Activated T-helper 2 cell treated with anti-CD3 and anti-CD28 coated beads, Interferon-gamma antibody, Interleukin-2, Interleukin-4, amounts not matched to agents 10 μg/mL and 5 μg/mL and 100 μg/mL, durations not matched to agents 14 hours and 24 hours and 36 hours (primary cell): Measurements from ENCODE around the gene DNAJC16. TPM values are rescaled to one million over a fixed set of nuclear protein-coding genes. Genes with fewer than 3 reads are reported as not detected.
"Not testable (repeated sequence)": the region's sequence is repeated elsewhere in the genome, so short reads cannot be mapped to it uniquely, and the experiment has no call there.

Experiments used
- DNase-seq: peaks from one replicate; pipeline ENCODE4 v3.0.0; 2021; ENCODE audit warnings: low spot score
- H3K27ac Mint-ChIP-seq: one replicate; pipeline ENCODE4 v1.8.0; 2021; ENCODE audit warnings: mixed read lengths
- H3K27me3 Mint-ChIP-seq: one replicate; pipeline ENCODE4 v1.8.0; 2021; ENCODE audit warnings: low read depth, mixed read lengths
- H3K36me3 Mint-ChIP-seq: one replicate; pipeline ENCODE4 v1.8.0; 2021; ENCODE audit warnings: low read depth, mixed read lengths
- H3K4me1 Mint-ChIP-seq: one replicate; pipeline ENCODE4 v1.8.0; 2021; ENCODE audit warnings: low read depth, mixed read lengths
- H3K4me3 Mint-ChIP-seq: one replicate; pipeline ENCODE4 v1.8.0; 2021; ENCODE audit warnings: low read depth, mild to moderate bottlenecking, moderate library complexity, mixed read lengths
- H3K9me3 Mint-ChIP-seq: one replicate; pipeline ENCODE4 v1.8.0; 2021; ENCODE audit warnings: mixed read lengths
- intact Hi-C: fragments of 100-400 bp; cut with micrococcal nuclease; formaldehyde crosslinking; loops from one replicate; pipeline ENCODE4 v1.15.1; 2023
- total RNA-seq: library from RNA; stranded (reverse); gene quantifications from 2 replicates; pipeline ENCODE4 v1.2.3, GENCODE V29; 2022

The DNAJC16 gene
- total RNA-seq, 1 donor from 2014 or later = 18.7 TPM

- H3K4me1 Mint-ChIP-seq = peaks cover 11% of the 10 kb centered on the region
- H3K36me3 Mint-ChIP-seq = peaks cover 38% of the 10 kb centered on the region
- H3K27me3 Mint-ChIP-seq, intact Hi-C loops, DNase-seq, H3K9me3 Mint-ChIP-seq, H3K27ac Mint-ChIP-seq, H3K4me3 Mint-ChIP-seq: not testable (repeated sequence)
Measured at GRCh38 chr1:15491010-15491409, 35.6 kb upstream of the DNAJC16 start.

GRCh38 chr1:15492596-15492995, 34.1 kb upstream of the DNAJC16 start:
- intact Hi-C loops = no loop called here
- Mint-ChIP-seq H3K4me1 (peaks cover 11% of the 10 kb centered on the region), H3K4me3 (no peak overlapping the region), H3K27ac (no peak overlapping the region), H3K27me3 (no peaks in the 10 kb centered on the region), H3K36me3 (peaks cover 43% of the 10 kb centered on the region), H3K9me3 (no peaks in the 10 kb centered on the region)
- no peak for DNase-seq

GRCh38 chr1:15493869-15494390, 32.7 kb upstream of the DNAJC16 start:
- H3K27ac Mint-ChIP-seq = no peak overlapping the region
- intact Hi-C loops = no loop called here
- no peak for DNase-seq
- no peaks in the 10 kb centered on the region for H3K9me3 Mint-ChIP-seq
- peaks cover 11% of the 10 kb centered on the region for H3K4me1 Mint-ChIP-seq
- H3K4me3 Mint-ChIP-seq = no peak overlapping the region
- peaks cover 47% of the 10 kb centered on the region for H3K36me3 Mint-ChIP-seq
- H3K27me3 Mint-ChIP-seq = no peaks in the 10 kb centered on the region

- Mint-ChIP-seq H3K9me3 (no peaks in the 10 kb centered on the region), H3K4me1 (no peaks in the 10 kb centered on the region), H3K4me3 (no peak overlapping the region)
Measured at GRCh38 chr1:15500184-15501178, 26.2 kb upstream of the DNAJC16 start.

GRCh38 chr1:15501208-15502032, 25.2 kb upstream of the DNAJC16 start:
- Mint-ChIP-seq H3K4me3 (no peak overlapping the region), H3K27me3 (no peaks in the 10 kb centered on the region), H3K4me1 (no peaks in the 10 kb centered on the region), H3K9me3 (no peaks in the 10 kb centered on the region), H3K27ac (no peak overlapping the region), H3K36me3 (peaks cover 26% of the 10 kb centered on the region)
- DNase-seq = no peak
- intact Hi-C loops = no loop called here

More at GRCh38 chr1:15500184-15501178, 26.2 kb upstream of the DNAJC16 start:
- Mint-ChIP-seq H3K27ac (no peak overlapping the region), H3K36me3 (peaks cover 36% of the 10 kb centered on the region), H3K27me3 (no peaks in the 10 kb centered on the region)
- no peak for DNase-seq
- intact Hi-C loops = no loop called here

GRCh38 chr1:15504436-15504835, 22.2 kb upstream of the DNAJC16 start:
- no peak overlapping the region for H3K4me3 Mint-ChIP-seq
- intact Hi-C loops = no loop called here

GRCh38 chr1:15506831-15507230, 19.8 kb upstream of the DNAJC16 start:
- H3K9me3 Mint-ChIP-seq = no peaks in the 10 kb centered on the region
- H3K27me3 Mint-ChIP-seq = no peaks in the 10 kb centered on the region
- H3K4me1 Mint-ChIP-seq = peaks cover 2% of the 10 kb centered on the region
- no peak overlapping the region for H3K27ac Mint-ChIP-seq
- peaks cover 15% of the 10 kb centered on the region for H3K36me3 Mint-ChIP-seq
- H3K4me3 Mint-ChIP-seq = no peak overlapping the region
- intact Hi-C loops = no loop called here
- no peak for DNase-seq

More at GRCh38 chr1:15504436-15504835, 22.2 kb upstream of the DNAJC16 start:
- no peak overlapping the region for H3K27ac Mint-ChIP-seq
- no peaks in the 10 kb centered on the region for H3K27me3 Mint-ChIP-seq
- H3K9me3 Mint-ChIP-seq = no peaks in the 10 kb centered on the region
- DNase-seq = no peak
- H3K36me3 Mint-ChIP-seq = peaks cover 15% of the 10 kb centered on the region
- H3K4me1 Mint-ChIP-seq = no peaks in the 10 kb centered on the region

GRCh38 chr1:15507278-15507677, 19.4 kb upstream of the DNAJC16 start:
- H3K9me3 Mint-ChIP-seq = no peaks in the 10 kb centered on the region
- intact Hi-C loops = no loop called here
- H3K4me1 Mint-ChIP-seq = peaks cover 6% of the 10 kb centered on the region
- no peak for DNase-seq
- no peaks in the 10 kb centered on the region for H3K27me3 Mint-ChIP-seq
- H3K27ac Mint-ChIP-seq = no peak overlapping the region
- H3K36me3 Mint-ChIP-seq = peaks cover 16% of the 10 kb centered on the region
- H3K4me3 Mint-ChIP-seq = no peak overlapping the region

GRCh38 chr1:15508700-15509487, 17.8 kb upstream of the DNAJC16 start:
- DNase-seq = no peak
- no peak overlapping the region for H3K27ac Mint-ChIP-seq
- intact Hi-C loops = no loop called here
- H3K27me3 Mint-ChIP-seq = no peaks in the 10 kb centered on the region
- peaks cover 25% of the 10 kb centered on the region for H3K36me3 Mint-ChIP-seq
- peaks cover 12% of the 10 kb centered on the region for H3K4me1 Mint-ChIP-seq
- no peaks in the 10 kb centered on the region for H3K9me3 Mint-ChIP-seq
- no peak overlapping the region for H3K4me3 Mint-ChIP-seq

- no peak for DNase-seq
- H3K4me1 Mint-ChIP-seq = peaks cover 19% of the 10 kb centered on the region
- H3K4me3 Mint-ChIP-seq = no peak overlapping the region
- H3K27me3 Mint-ChIP-seq = no peaks in the 10 kb centered on the region
- H3K27ac Mint-ChIP-seq = no peak overlapping the region
- intact Hi-C loops = no loop called here
- peaks cover 32% of the 10 kb centered on the region for H3K36me3 Mint-ChIP-seq
- no peaks in the 10 kb centered on the region for H3K9me3 Mint-ChIP-seq
Measured at GRCh38 chr1:15509586-15509985, 17.1 kb upstream of the DNAJC16 start.

GRCh38 chr1:15510611-15511405, 15.8 kb upstream of the DNAJC16 start:
- DNase-seq = no peak
- intact Hi-C loops = loop anchor here (5.0 kb wide), 1 partner anchor 94 kb away; no protein-coding TSS in a partner anchor
- Mint-ChIP-seq H3K27ac (peak overlapping the region; percentile 19), H3K36me3 (peaks cover 39% of the 10 kb centered on the region), H3K27me3 (no peaks in the 10 kb centered on the region), H3K9me3 (no peaks in the 10 kb centered on the region), H3K4me1 (peaks cover 30% of the 10 kb centered on the region), H3K4me3 (no peak overlapping the region)
